Skin of body (tissue), 2 donors: Measurements from ENCODE around the gene ADAT3. TPM values are rescaled to one million over a fixed set of nuclear protein-coding genes. Genes with fewer than 3 reads are reported as not detected.
A peak's percentile ranks its signal among the peaks of the same experiment; 100 is the strongest.
"Not testable (repeated sequence)": the region's sequence is repeated elsewhere in the genome, so short reads cannot be mapped to it uniquely, and the experiment has no call there.

ENCODE experiments used
- DNase-seq: peaks from one replicate; lab custom pipeline; 2025; lab: John Stamatoyannopoulos, UW
- total RNA-seq: library from RNA; depleted of rRNA; stranded (reverse); fragments of >200 nt; gene quantifications from one replicate; pipeline ENCODE4 v1.2.3, GENCODE V29; 2014

Gene ADAT3
- total RNA-seq, 1 donor from 2014 or later, result 2.5 TPM

- no peak for DNase-seq
Observed at GRCh38 chr19:1882786-1883692, 22.2 kb upstream of the ADAT3 start.

- no peak for DNase-seq
Observed at GRCh38 chr19:1883784-1884183, 21.4 kb upstream of the ADAT3 start.

GRCh38 chr19:1884291-1884718, 20.9 kb upstream of the ADAT3 start:
- DNase-seq, result no peak

GRCh38 chr19:1884719-1885334, 20.4 kb upstream of the ADAT3 start:
- no peak for DNase-seq

GRCh38 chr19:1885398-1886119, 19.6 kb upstream of the ADAT3 start, which contains the start of gene ABHD17A:
Gene ABHD17A, minus strand, starts transcription at chr19:1885496. Its CDS starts 3,930 bp downstream, at chr19:1881566.
- peak; percentile 91 for DNase-seq

- not testable (repeated sequence) for DNase-seq
Observed at GRCh38 chr19:1886360-1886759, 18.8 kb upstream of the ADAT3 start.

- no peak for DNase-seq
Observed at GRCh38 chr19:1888385-1888784, 16.8 kb upstream of the ADAT3 start.

- DNase-seq, result no peak
Observed at GRCh38 chr19:1889907-1890306, 15.3 kb upstream of the ADAT3 start.

- DNase-seq, result no peak
Observed at GRCh38 chr19:1893791-1894190, 11.4 kb upstream of the ADAT3 start.

GRCh38 chr19:1896508-1896907, 8.7 kb upstream of the ADAT3 start:
- no peak for DNase-seq

- no peak for DNase-seq
Observed at GRCh38 chr19:1901940-1902404, 3.2 kb upstream of the ADAT3 start.

GRCh38 chr19:1902923-1903322, 2.3 kb upstream of the ADAT3 start:
- DNase-seq, result no peak

- DNase-seq, result no peak
Observed at GRCh38 chr19:1904860-1905109, 414 bp upstream of the ADAT3 start.

- DNase-seq, result no peak
Observed at GRCh38 chr19:1905863-1906375, 720 bp downstream of the ADAT3 start.

- DNase-seq, result no peak
Observed at GRCh38 chr19:1906985-1907562, 1.9 kb downstream of the ADAT3 start.

GRCh38 chr19:1907563-1908363, 2.6 kb downstream of the ADAT3 start:
- DNase-seq, result no peak

GRCh38 chr19:1908364-1908678, 3.1 kb downstream of the ADAT3 start:
- DNase-seq, result no peak

GRCh38 chr19:1909761-1910080, 4.5 kb downstream of the ADAT3 start:
- DNase-seq, result no peak

- no peak for DNase-seq
Observed at GRCh38 chr19:1910177-1910576, 5.0 kb downstream of the ADAT3 start.

- no peak for DNase-seq
Observed at GRCh38 chr19:1911098-1911497, 5.9 kb downstream of the ADAT3 start.

- DNase-seq, result no peak
Observed at GRCh38 chr19:1911995-1912394, 6.8 kb downstream of the ADAT3 start.
